ENCODE results near the gene WDR35. TPM values are rescaled to one million over a fixed set of nuclear protein-coding genes. Genes with fewer than 3 reads are reported as not detected.

Gene WDR35
- 4.3 and 7.0 TPM in 2 replicates for total RNA-seq

DNA sequence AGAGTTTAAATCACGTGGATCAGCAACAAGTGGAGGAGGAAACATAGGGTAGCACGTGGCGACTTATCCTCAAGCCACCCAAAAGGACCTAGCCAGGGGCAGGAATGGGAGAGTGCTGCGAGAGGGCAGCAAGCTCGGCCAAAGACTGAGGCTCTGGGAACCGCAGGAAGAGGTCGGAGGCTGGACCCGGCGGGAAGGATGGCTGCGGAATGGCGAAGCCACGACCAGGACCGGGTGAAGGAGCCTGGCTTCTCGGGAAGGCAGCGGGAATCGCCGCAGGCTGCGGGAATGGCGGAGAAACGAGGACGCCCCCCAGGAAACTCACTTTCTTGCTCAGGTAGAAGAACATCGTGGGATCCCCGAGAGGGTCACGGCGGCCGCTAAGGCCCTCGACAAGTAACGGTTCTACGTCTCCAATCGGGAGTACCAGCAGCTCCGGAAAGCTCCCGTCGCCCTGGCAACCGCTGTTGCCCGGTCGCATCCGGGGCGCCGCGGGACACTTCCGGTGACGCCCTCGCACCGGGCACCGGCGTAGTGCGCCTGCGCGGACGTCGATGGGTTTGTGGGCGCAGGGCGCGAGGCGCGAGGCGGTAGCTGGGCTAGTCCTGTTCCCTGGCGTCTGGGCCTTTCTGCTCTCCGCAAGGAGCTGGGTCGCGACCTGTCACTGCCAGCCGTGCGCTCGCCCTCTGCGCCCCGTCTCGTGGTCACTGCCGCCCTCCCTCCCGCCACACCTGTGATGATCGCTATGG, at the start of gene WDR35:
TSS of gene WDR35 (minus strand) at position 439 of the 749 bp plus-strand sequence. CDS start at position 349, 90 bp downstream.

DNA sequence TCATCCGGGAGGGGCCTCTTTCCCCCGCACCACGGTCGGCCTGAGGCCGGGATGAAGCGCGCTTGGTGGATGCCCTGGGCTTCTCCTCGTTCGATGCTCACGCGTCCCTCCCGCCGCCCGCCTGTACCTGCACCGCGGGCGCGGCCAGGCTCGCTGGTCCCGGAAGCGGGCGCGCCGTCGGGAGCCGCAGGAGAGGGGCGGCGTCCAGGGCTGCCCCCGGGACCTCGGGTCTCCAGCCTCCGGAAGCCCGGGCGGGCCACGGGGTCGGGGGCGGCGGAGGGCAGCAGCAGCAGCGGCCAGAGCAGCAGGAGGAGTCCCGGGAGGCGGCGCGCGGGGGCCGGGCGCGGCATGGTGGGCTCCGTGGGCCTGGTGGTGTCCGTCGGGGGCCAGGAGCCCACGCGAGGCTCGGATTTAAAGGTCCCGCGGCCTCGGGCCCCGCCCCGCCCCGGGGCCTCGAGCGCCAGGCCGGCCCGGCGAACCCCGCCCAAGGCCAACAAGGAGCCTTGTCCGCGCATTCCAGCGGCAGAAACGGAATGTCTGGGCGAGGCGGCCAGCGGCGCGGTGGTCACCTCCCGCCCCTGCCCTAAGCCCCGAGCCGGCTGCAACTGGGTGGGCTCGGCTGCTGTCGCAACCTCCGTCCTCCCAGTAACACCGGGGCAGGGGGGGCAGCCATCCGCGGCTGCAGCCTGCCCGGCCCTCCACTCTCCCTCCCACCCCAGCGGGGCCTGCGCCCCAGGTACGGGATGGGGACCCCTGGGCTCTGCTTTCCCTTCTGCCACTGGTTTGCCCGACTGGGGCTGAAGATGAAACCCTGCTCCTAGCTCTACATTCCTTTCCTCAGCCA, 22.6 kb upstream of the WDR35 start, which contains the start of gene MATN3:
TSS of gene MATN3 (minus strand) at position 387 of the 844 bp plus-strand sequence. CDS start at position 350, 37 bp downstream.

DNA sequence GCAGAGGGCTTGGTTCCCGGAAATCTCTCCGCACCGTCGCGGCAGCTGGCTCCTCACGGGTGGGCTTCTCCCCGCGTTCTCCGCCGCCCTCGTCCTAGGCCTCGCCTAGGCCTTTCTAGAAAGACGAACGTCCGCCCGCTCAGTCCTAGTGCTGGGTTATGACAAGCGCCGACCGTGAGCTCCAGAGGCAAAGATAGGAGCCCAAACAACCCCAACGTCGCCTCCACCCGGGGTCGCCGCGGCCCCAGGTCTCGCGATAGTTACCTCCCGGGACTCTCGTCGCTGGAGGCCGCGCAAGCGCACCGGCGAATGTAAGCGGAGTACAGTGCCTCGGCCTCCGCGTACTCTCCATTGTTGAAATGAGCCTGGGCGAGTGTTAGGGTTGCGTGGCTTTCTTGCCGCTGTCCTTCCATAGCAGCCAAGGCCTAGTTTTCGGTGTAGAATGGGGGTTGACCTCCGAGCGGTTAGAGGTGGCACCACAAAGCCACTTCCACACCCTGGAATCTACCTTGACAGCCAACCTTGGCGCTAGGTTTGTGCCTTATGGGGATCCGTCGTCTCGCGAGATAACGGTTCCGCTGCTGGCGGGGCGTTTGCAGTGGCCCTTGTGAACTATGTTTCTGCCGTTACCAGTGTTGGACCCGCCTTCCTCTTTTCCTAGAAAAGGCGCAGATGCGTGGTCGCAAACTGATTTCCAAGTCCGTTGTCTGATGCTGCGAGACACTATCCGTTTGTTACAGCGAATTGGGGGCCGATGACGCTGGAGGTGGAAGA, 88.3 kb downstream of the WDR35 start, which contains the start of gene TTC32:
TSS of gene TTC32 (minus strand) at position 542 of the 774 bp plus-strand sequence. CDS start at position 413, 129 bp downstream.

Other genes starting within 250 kb of the WDR35 start
- 1.3 and 12.6 TPM in 2 replicates for gene TTC32, start 88.1 kb downstream of the WDR35 start, total RNA-seq
- gene MATN3, start 22.6 kb upstream of the WDR35 start, total RNA-seq, result 0.49 and 3.2 TPM in 2 replicates
- 212 and 213 TPM in 2 replicates for gene LAPTM4A, start 61.5 kb upstream of the WDR35 start, total RNA-seq
- 0.36 and 0.65 TPM in 2 replicates for gene SDC1, start 235.0 kb upstream of the WDR35 start, total RNA-seq